OCI-LY1 (cell line): ENCODE results near the gene GHRL.

Source experiments
- H2AFZ ChIP-seq: fragments of 200-600 bp; sonication (generic), shearing (Covaris generic); 2 replicates; pipeline ENCODE4 v1.6.0; 2014; ENCODE audit warnings: antibody characterized with exemption, mild to moderate bottlenecking, low read length
- H3F3A ChIP-seq: fragments of 200-600 bp; sonication (generic), shearing (Covaris generic); 2 replicates; pipeline ENCODE4 v1.6.0; 2014; ENCODE audit warnings: mild to moderate bottlenecking, antibody characterized with exemption, low read length, moderate library complexity; ENCODE audit not compliant: insufficient read depth
- H3K27ac ChIP-seq: fragments of 200-600 bp; sonication (generic); 2 replicates; pipeline ENCODE4 v1.5.1; 2014; ENCODE audit warnings: low read length, mixed run types, mild to moderate bottlenecking, low read depth; ENCODE audit not compliant: poor library complexity, severe bottlenecking
- H3K27me3 ChIP-seq: fragments of 200-600 bp; sonication (generic); 2 replicates; pipeline ENCODE4 v1.6.0; 2014; ENCODE audit warnings: antibody characterized with exemption, mild to moderate bottlenecking, low read length, moderate library complexity; ENCODE audit not compliant: insufficient read depth
- H3K36me3 ChIP-seq: fragments of 200-600 bp; sonication (generic); 2 replicates; pipeline ENCODE4 v1.6.1; 2014; ENCODE audit warnings: mild to moderate bottlenecking, antibody characterized with exemption, low read length, moderate library complexity, mixed read lengths; ENCODE audit not compliant: insufficient read depth
- H3K4me1 ChIP-seq: fragments of 200-600 bp; sonication (generic); 2 replicates; pipeline ENCODE4 v1.5.1; 2014; ENCODE audit warnings: mild to moderate bottlenecking, low read length, moderate library complexity; ENCODE audit not compliant: insufficient read depth, severe bottlenecking
- H3K4me2 ChIP-seq: fragments of 200-600 bp; sonication (generic), shearing (Covaris generic); 2 replicates; pipeline ENCODE4 v1.6.1; 2014; ENCODE audit warnings: low read length
- H3K4me3 ChIP-seq: fragments of 200-600 bp; sonication (generic); 2 replicates; pipeline ENCODE4 v1.5.1; 2014; ENCODE audit warnings: low read length, low read depth, mild to moderate bottlenecking, mixed read lengths; ENCODE audit not compliant: poor library complexity, severe bottlenecking
- H3K79me2 ChIP-seq: fragments of 200-600 bp; shearing (Covaris generic); 2 replicates; pipeline ENCODE4 v1.6.1; 2016; ENCODE audit warnings: mixed run types, low read length, mixed read lengths; ENCODE audit not compliant: insufficient read depth
- H3K9ac ChIP-seq: fragments of 200-600 bp; sonication (generic), shearing (Covaris generic); 2 replicates; pipeline ENCODE4 v1.6.1; 2014; ENCODE audit warnings: mild to moderate bottlenecking, low read length, mixed read lengths
- H3K9me2 ChIP-seq: fragments of 200-600 bp; sonication (generic), shearing (Covaris generic); 2 replicates; pipeline ENCODE4 v1.6.1; 2014; ENCODE audit warnings: low read depth, mild to moderate bottlenecking, low read length, mixed read lengths
- H3K9me3 ChIP-seq: fragments of 200-600 bp; shearing (Covaris generic); 2 replicates; pipeline ENCODE4 v1.6.1; 2014; ENCODE audit warnings: low read length, mixed read lengths
- H4K20me1 ChIP-seq: fragments of 200-600 bp; sonication (generic), shearing (Covaris generic); 2 replicates; pipeline ENCODE4 v1.6.0; 2016; ENCODE audit warnings: mild to moderate bottlenecking, low read length; ENCODE audit not compliant: insufficient read depth
- EZH2 ChIP-seq: fragments of 200-600 bp; sonication (generic), shearing (Covaris generic); IDR thresholded peaks from 2 replicates; pipeline ENCODE4 v1.8.0; 2017; ENCODE audit warnings: borderline replicate concordance, mixed run types, mild to moderate bottlenecking, antibody characterized with exemption, low read length, moderate library complexity, mixed read lengths
- TF ChIP-seq, protein P1 (sequence below): fragments of 200-600 bp; sonication (generic), shearing (Covaris generic); IDR thresholded peaks from 2 replicates; pipeline ENCODE4 v1.5.1; 2017; ENCODE audit warnings: mild to moderate bottlenecking, antibody characterized with exemption, low read length, moderate library complexity, mixed read lengths

The GHRL gene

DNA sequence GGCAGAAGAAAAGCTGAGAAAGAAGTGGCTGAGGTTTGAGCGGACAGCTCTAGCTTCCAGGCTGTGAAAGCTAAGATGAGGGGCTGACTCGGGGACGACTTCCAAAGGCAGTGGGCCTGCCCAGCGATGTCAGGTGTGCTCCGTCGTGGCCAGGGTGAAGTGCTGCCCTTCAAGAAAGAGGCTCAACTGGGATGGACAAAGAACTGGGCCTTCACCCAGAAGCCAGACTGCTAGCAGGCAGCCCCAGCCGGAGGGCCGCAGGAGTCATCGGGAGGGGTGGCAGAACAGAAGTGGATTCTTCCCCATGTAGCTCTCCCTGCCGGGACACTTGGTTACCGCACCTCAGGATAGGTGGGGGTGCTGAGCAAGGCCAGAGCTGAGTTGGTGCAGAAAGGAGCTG is 41.3 kb upstream of the GHRL start:
- H3K27me3 ChIP-seq = peaks cover 13% of the 10 kb centered on the region
- H3K9me2 ChIP-seq = no peaks in the 10 kb centered on the region
- H3K9ac ChIP-seq = no peak overlapping the region
- no peak overlapping the region for H3K4me3 ChIP-seq
- H3K27ac ChIP-seq = no peak overlapping the region
- H3K4me1 ChIP-seq = no peaks in the 10 kb centered on the region
- no peaks in the 10 kb centered on the region for H3K36me3 ChIP-seq
- H3F3A ChIP-seq = no peaks in the 10 kb centered on the region
- H3K9me3 ChIP-seq = no peaks in the 10 kb centered on the region
- TF ChIP-seq, protein P1, sequence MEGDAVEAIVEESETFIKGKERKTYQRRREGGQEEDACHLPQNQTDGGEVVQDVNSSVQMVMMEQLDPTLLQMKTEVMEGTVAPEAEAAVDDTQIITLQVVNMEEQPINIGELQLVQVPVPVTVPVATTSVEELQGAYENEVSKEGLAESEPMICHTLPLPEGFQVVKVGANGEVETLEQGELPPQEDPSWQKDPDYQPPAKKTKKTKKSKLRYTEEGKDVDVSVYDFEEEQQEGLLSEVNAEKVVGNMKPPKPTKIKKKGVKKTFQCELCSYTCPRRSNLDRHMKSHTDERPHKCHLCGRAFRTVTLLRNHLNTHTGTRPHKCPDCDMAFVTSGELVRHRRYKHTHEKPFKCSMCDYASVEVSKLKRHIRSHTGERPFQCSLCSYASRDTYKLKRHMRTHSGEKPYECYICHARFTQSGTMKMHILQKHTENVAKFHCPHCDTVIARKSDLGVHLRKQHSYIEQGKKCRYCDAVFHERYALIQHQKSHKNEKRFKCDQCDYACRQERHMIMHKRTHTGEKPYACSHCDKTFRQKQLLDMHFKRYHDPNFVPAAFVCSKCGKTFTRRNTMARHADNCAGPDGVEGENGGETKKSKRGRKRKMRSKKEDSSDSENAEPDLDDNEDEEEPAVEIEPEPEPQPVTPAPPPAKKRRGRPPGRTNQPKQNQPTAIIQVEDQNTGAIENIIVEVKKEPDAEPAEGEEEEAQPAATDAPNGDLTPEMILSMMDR = no peak
- TF ChIP-seq EZH2 = no peak
- no peaks in the 10 kb centered on the region for H4K20me1 ChIP-seq
- H3K4me2 ChIP-seq = no peak overlapping the region
- H2AFZ ChIP-seq = no peak overlapping the region
- no peaks in the 10 kb centered on the region for H3K79me2 ChIP-seq

DNA sequence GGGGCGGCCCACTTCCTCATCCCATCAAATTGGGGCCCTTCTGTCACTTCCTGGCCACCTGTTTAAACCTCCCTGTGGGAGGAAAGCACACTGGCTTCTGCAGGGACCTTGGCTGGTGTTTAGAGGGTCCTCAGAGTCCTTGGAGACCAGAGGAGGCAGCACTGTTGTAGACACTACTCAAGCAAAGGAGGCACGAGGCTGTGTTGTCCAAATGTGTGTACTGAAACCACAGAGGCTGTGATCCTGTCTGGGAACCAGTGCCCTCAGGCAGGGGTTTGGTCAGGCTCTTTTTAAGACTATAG is 40.6 kb upstream of the GHRL start:
- no peaks in the 10 kb centered on the region for H3K79me2 ChIP-seq
- no peaks in the 10 kb centered on the region for H3K4me1 ChIP-seq
- H3F3A ChIP-seq = no peaks in the 10 kb centered on the region
- H3K27me3 ChIP-seq = peaks cover 13% of the 10 kb centered on the region
- no peak overlapping the region for H3K4me3 ChIP-seq
- H3K4me2 ChIP-seq = no peak overlapping the region
- no peaks in the 10 kb centered on the region for H3K9me3 ChIP-seq
- H3K36me3 ChIP-seq = no peaks in the 10 kb centered on the region
- H3K9me2 ChIP-seq = no peaks in the 10 kb centered on the region
- TF ChIP-seq, protein P1 = no peak
- TF ChIP-seq EZH2 = no peak
- no peaks in the 10 kb centered on the region for H4K20me1 ChIP-seq
- no peak overlapping the region for H3K9ac ChIP-seq
- no peak overlapping the region for H3K27ac ChIP-seq
- H2AFZ ChIP-seq = no peak overlapping the region

DNA sequence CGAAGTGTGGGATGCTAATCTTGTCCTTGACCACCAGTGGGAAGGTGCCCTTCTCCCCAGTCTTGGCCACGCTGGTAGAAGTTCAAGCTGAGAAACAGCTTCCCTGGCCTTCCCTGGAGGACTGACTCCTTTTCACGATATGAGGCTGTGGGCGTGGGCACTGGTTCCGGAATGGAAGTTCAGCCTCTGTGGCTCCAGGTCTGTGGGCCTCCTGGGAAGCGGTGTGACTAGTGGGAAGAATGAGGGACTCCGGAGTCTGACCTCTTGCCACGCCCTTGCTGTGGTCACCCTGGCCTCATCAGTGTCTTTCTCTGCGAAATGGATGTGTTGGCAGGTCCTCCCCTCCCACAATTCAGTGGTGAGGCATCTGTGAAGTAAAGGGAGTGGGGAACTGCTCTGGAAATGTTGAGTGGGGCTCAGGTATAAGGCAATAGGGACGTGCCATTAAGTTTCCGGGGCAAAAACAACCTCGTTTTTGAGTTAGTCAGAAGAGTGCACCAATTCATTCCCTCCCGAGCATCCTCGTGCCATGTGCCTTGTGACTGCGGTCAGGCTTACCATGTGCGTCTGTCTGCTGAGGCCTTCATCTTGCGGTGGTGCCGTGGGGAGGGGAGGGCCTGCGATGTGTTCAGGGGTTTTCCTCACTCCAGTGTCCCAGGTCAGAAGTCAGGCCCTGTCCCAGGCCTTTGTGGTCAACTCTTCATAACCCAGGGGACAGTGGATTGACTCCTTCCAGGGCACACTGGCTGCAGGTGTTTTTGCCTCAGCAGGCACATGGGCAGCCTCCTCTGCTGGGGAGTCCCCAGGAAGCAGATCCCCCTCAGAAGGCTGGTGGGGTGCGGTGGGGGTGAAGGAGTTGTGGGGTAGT is 40.0 kb upstream of the GHRL start:
- H3K9ac ChIP-seq = no peak overlapping the region
- H4K20me1 ChIP-seq = no peaks in the 10 kb centered on the region
- TF ChIP-seq EZH2 = no peak
- TF ChIP-seq, protein P1 = no peak
- H3K27me3 ChIP-seq = peaks cover 10% of the 10 kb centered on the region
- H3K27ac ChIP-seq = no peak overlapping the region
- no peaks in the 10 kb centered on the region for H3K9me3 ChIP-seq
- no peak overlapping the region for H3K4me3 ChIP-seq
- H3F3A ChIP-seq = no peaks in the 10 kb centered on the region
- no peaks in the 10 kb centered on the region for H3K36me3 ChIP-seq
- H3K9me2 ChIP-seq = no peaks in the 10 kb centered on the region
- no peaks in the 10 kb centered on the region for H3K79me2 ChIP-seq
- H2AFZ ChIP-seq = no peak overlapping the region
- H3K4me1 ChIP-seq = no peaks in the 10 kb centered on the region
- H3K4me2 ChIP-seq = no peak overlapping the region
